Activated CD4-positive, alpha-beta T cell treated with anti-CD3 and anti-CD28 coated beads, Interleukin-2, amount 10 ng/mL, durations not matched to agents 24 days and 14 days (primary cell): Measurements from ENCODE around the gene MAGED2. TPM values are rescaled to one million over a fixed set of nuclear protein-coding genes. Genes with fewer than 3 reads are reported as not detected.
"Not testable (repeated sequence)": the region's sequence is repeated elsewhere in the genome, so short reads cannot be mapped to it uniquely, and the experiment has no call there.

Source experiments
- DNase-seq: peaks from one replicate; pipeline ENCODE4 v3.0.0; 2022
- H3K27ac Mint-ChIP-seq: one replicate; pipeline ENCODE4 v1.8.0; 2022; ENCODE audit warnings: mild to moderate bottlenecking, mixed read lengths
- H3K27me3 Mint-ChIP-seq: one replicate; pipeline ENCODE4 v1.8.0; 2022; ENCODE audit warnings: mixed read lengths
- H3K36me3 Mint-ChIP-seq: one replicate; pipeline ENCODE4 v1.8.0; 2022; ENCODE audit warnings: low read depth, mild to moderate bottlenecking, mixed read lengths
- H3K4me1 Mint-ChIP-seq: one replicate; pipeline ENCODE4 v1.8.0; 2021; ENCODE audit warnings: mixed read lengths
- H3K4me3 Mint-ChIP-seq: one replicate; pipeline ENCODE4 v1.8.0; 2022; ENCODE audit warnings: mild to moderate bottlenecking, moderate library complexity, mixed read lengths
- H3K9me3 Mint-ChIP-seq: one replicate; pipeline ENCODE4 v1.8.0; 2021; ENCODE audit warnings: mixed read lengths
- intact Hi-C: fragments of 100-400 bp; cut with micrococcal nuclease; formaldehyde crosslinking; loops from one replicate; pipeline ENCODE4 v1.15.1; 2023
- total RNA-seq: library from RNA; stranded (reverse); gene quantifications from 2 replicates; pipeline ENCODE4 v1.2.3, GENCODE V29; 2022

MAGED2 gene
- total RNA-seq, 1 donor from 2014 or later = 26.4 TPM

DNA sequence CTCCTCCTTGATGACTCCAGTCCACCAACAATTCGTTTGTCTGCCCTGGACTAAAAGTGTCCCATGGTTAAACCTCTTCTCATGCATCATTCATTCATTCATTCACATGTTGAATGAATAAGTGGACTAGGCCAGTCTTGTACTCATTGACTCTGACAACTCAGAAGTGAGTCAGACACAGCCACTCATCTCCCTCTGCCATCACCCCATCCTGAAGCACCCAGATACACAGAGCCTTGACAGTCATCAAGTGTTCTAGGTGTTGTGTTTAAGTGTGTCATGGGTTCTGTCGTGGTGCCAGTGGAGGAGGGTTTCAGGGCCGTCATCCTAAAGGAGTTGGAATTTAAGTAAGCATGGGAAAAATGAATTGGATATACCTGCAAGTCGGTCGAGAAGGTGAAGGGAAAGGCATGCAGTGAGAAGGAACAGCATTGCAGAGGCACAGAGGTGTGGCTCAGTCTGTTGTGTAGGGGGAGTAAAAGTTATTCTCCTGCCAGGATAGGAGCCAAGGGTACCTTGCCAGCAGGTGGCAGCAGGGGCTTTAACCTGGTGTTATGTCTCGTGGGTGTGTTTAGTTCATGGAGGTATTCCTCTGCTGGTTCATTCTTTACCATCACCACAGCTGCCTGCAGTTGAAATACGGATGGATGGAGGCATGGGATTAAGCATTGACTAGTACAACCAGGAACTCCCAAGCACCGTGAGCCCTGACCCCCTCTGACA, 18.3 kb downstream of the MAGED2 start:
- Mint-ChIP-seq H3K4me1 (no peaks in the 10 kb centered on the region), H3K9me3 (no peaks in the 10 kb centered on the region), H3K36me3 (no peaks in the 10 kb centered on the region), H3K4me3 (no peak overlapping the region), H3K27ac (no peak overlapping the region), H3K27me3 (no peaks in the 10 kb centered on the region)
- intact Hi-C loops = no loop called here
- peak; percentile 58 for DNase-seq

DNA sequence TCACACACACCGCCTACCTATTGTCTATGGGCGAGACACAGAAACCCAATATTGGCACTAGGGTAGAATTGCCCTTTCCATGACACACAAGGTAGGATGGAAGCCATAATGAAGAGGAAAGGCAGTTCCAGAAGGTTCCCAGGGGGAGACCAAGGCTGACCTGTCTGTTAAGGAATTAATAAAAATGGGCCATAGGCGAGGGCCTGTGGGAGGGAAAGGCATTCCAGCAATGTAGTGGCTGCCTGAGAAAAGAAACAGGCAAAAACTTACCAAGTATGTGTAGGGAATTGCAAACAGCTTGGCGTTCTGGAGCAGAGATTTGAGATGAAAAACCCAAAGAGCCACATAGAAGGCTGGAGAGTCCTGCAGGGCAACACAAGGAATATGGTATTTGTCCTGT, 19.1 kb downstream of the MAGED2 start:
- Mint-ChIP-seq H3K4me1 (no peaks in the 10 kb centered on the region), H3K9me3 (no peaks in the 10 kb centered on the region), H3K4me3 (no peak overlapping the region), H3K36me3 (no peaks in the 10 kb centered on the region), H3K27me3 (no peaks in the 10 kb centered on the region), H3K27ac (no peak overlapping the region)
- no peak for DNase-seq
- intact Hi-C loops = no loop called here

DNA sequence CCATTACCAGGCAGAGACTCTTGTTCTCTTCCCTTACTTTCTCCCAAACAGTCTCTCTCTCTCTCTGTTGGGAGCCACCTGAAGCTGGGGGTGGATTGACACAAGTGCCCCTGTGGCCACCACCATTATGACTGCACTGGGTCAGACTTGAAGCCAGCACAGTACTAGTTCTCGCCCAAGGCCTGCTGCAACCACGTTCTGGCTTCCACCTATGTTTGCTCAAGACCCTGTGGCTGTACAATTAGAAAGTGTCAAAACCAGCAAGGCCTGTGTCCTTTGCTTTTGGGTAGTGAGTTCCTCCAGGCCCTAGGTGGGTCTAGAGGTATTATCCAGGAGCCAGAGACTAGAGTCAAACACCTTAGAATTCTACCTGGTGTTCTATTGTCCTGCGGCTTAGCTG, 31.0 kb downstream of the MAGED2 start:
- Mint-ChIP-seq H3K36me3 (no peaks in the 10 kb centered on the region), H3K4me3 (no peak overlapping the region), H3K27me3 (no peaks in the 10 kb centered on the region), H3K9me3 (no peaks in the 10 kb centered on the region), H3K4me1 (no peaks in the 10 kb centered on the region), H3K27ac (no peak overlapping the region)
- DNase-seq = no peak
- intact Hi-C loops = no loop called here

DNA sequence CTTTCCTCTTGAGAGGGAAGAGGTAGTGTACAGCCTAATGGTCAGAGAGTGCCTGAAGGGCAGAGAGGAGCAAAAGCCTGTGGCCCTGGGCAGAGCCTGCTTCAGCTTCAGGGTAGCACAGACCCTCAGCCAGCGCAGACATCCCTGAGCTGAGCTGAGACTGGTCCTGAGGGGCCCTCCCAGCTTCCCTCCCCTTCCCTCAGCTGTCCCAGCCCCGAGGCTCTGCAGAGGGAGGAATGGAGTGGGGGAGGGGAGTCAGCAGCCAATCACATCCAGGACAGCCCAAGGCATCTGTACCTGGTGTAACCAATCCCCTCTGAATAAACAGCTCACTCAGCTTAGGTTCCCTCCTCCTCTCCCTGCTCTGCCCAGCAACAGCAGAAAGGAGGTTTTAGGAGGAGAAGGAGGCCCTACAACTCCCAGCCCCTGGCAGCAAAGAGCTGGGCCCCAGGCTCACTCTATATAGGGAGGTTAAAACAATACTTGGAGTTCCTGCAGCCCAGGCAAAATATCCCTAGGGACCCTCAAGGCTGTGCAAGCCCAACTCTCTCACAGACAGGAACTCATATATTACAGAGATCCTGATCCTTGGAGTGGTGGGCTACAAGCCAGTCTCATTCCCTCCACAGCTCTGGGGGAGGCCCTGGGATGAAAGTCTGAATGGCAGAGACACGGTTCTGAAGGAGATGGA, 33.8 kb downstream of the MAGED2 start:
- H3K36me3 Mint-ChIP-seq, H3K27me3 Mint-ChIP-seq, H3K4me1 Mint-ChIP-seq, DNase-seq, H3K9me3 Mint-ChIP-seq, H3K27ac Mint-ChIP-seq, H3K4me3 Mint-ChIP-seq, intact Hi-C loops: not testable (repeated sequence)

DNA sequence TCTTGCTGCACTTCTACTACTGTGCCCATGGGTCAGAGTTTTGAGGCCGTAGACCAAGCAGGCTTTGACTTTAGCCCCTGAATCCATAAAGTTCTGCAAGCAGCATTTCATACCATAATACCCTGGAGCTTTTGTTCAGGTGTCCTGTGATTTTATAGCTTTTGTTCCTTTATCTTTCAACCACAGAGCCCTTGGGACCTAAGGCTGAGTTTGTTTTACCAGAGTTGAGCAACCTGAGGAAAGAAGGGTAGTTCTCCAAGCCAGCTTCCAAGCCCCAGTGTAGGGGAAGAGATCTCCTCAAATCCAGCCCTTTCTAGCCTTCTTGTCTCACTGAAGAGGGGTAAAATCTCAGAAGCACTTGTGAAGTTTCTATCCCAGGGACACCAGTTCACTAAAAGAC, 35.1 kb downstream of the MAGED2 start:
- Mint-ChIP-seq H3K27ac (no peak overlapping the region), H3K4me3 (no peak overlapping the region)

DNA sequence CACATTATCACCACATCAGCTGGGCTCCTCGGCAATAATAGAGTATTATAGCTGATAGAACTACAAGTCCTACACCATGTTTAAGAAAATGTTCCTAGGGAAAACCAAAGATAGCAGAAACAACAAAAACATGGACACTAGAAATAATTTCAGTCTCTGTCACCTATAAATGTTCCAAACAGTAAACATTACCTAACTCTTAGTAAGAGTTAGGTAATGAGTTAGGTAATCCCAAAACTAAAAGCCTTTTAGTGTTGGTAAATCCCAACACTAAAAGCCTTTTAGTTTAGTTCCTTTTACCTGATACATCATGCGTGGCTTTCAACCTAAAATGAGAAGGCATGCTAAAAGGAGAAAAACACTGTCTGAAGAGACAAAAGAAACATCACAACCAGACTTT, 35.5 kb downstream of the MAGED2 start:
- Mint-ChIP-seq H3K4me1 (no peaks in the 10 kb centered on the region), H3K36me3 (no peaks in the 10 kb centered on the region), H3K4me3 (no peak overlapping the region), H3K27me3 (no peaks in the 10 kb centered on the region), H3K27ac (no peak overlapping the region), H3K9me3 (no peaks in the 10 kb centered on the region)
- no peak for DNase-seq
- intact Hi-C loops = no loop called here

More for the DNA sequence above, 35.1 kb downstream of the MAGED2 start:
- Mint-ChIP-seq H3K4me1 (no peaks in the 10 kb centered on the region), H3K36me3 (no peaks in the 10 kb centered on the region), H3K9me3 (no peaks in the 10 kb centered on the region), H3K27me3 (no peaks in the 10 kb centered on the region)
- no peak for DNase-seq
- intact Hi-C loops = no loop called here

DNA sequence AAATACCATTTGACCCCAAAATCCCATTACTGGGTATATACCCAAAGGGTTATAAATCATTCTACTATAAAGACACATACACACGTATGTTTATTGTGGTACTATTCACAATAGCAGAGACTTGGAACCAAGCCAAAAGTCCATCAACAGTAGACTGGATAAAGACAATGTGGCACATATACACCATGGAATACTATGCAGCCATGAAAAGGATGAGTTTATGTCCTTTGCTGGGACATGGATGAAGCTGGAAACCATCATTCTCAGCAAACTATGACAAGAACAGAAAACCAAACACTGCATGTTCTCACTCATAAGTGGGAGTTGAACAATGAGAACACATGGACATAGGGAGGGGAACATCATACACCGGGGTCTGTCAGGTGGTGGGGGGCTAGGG, 40.2 kb downstream of the MAGED2 start:
- intact Hi-C loops, H3K9me3 Mint-ChIP-seq, H3K4me3 Mint-ChIP-seq, H3K4me1 Mint-ChIP-seq, DNase-seq, H3K36me3 Mint-ChIP-seq, H3K27ac Mint-ChIP-seq, H3K27me3 Mint-ChIP-seq: not testable (repeated sequence)

DNA sequence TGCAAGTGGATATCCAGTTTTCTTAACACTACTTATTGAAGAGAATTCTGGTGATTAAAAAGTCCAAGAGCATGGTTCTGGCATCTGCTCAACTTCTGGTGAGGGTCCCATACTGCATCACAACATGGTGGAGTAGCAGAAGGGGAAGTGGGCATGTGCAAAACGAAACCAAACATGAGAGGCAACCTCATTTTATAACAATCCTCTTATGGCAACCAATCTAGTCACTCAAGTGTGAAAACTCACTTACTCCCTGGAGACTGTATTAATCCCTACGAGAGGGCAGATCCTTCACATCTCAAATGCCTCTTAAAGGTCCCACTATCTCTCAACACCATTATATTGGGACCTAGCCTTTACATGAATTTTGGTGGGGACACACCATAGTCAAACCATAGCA, 57.7 kb downstream of the MAGED2 start:
- no peak overlapping the region for H3K4me3 Mint-ChIP-seq
- no peak overlapping the region for H3K27ac Mint-ChIP-seq
- intact Hi-C loops = no loop called here
- peaks cover 2% of the 10 kb centered on the region for H3K27me3 Mint-ChIP-seq
- H3K9me3 Mint-ChIP-seq = no peaks in the 10 kb centered on the region
- no peaks in the 10 kb centered on the region for H3K36me3 Mint-ChIP-seq
- no peaks in the 10 kb centered on the region for H3K4me1 Mint-ChIP-seq
- no peak for DNase-seq

Other genes with a start within 250 kb of the MAGED2 start
- gene ITIH6, start 9.5 kb upstream of the MAGED2 start, total RNA-seq = not detected in 2 replicates
- 1.6 and 2.6 TPM in 2 replicates for gene TRO, start 113.1 kb downstream of the MAGED2 start, total RNA-seq
- 0.47 and 0.58 TPM in 2 replicates for gene PFKFB1, start 186.4 kb downstream of the MAGED2 start, total RNA-seq
- 32.2 and 36.1 TPM in 2 replicates for gene APEX2, start 192.6 kb downstream of the MAGED2 start, total RNA-seq
- gene ALAS2, start 223.2 kb downstream of the MAGED2 start, total RNA-seq = not detected in 2 replicates